ENCODE data around the gene RFESD. TPM values are rescaled to one million over a fixed set of nuclear protein-coding genes. Genes with fewer than 3 reads are reported as not detected.

The RFESD gene
- total RNA-seq, 1 donor from 2014 or later = 1.7 TPM

DNA sequence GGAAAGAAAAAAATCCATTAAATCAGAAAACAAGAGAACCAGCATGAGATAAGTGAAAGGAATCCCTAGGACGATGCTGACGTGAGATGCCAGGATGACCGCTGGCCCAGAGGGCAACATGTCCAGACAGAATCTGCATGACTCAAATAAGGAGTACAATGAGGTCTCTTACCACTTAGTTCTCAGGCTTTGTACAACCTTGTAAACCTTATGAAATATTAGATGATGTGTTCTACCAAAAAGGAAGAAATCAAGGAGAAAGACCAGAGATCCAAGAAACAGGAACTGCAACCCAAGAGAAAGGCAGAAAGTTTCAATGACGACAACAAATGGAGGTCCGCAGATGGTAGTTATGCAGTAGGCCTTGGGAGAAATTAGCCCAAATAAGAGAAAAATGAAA, 29.5 kb upstream of the RFESD start:
- TF ChIP-seq, protein P1, sequence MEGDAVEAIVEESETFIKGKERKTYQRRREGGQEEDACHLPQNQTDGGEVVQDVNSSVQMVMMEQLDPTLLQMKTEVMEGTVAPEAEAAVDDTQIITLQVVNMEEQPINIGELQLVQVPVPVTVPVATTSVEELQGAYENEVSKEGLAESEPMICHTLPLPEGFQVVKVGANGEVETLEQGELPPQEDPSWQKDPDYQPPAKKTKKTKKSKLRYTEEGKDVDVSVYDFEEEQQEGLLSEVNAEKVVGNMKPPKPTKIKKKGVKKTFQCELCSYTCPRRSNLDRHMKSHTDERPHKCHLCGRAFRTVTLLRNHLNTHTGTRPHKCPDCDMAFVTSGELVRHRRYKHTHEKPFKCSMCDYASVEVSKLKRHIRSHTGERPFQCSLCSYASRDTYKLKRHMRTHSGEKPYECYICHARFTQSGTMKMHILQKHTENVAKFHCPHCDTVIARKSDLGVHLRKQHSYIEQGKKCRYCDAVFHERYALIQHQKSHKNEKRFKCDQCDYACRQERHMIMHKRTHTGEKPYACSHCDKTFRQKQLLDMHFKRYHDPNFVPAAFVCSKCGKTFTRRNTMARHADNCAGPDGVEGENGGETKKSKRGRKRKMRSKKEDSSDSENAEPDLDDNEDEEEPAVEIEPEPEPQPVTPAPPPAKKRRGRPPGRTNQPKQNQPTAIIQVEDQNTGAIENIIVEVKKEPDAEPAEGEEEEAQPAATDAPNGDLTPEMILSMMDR (IDR thresholded peaks at IDR 0.05) = no peak
- H3K27ac Mint-ChIP-seq (ENCODE audit: unreplicated experiment) = no peak overlapping the region
- peaks cover 7% of the 10 kb centered on the region for H3K9me3 Mint-ChIP-seq (ENCODE audit: unreplicated experiment)
- DNase-seq (ENCODE audit: extremely low spot score, unreplicated experiment) = no peak
- H3K27me3 Mint-ChIP-seq (ENCODE audit: unreplicated experiment) = no peaks in the 10 kb centered on the region
- H3K4me1 Mint-ChIP-seq (ENCODE audit: unreplicated experiment) = peaks cover 16% of the 10 kb centered on the region
- no peaks in the 10 kb centered on the region for H3K36me3 Mint-ChIP-seq (ENCODE audit: unreplicated experiment)
- H3K4me3 Mint-ChIP-seq (ENCODE audit: unreplicated experiment) = no peak overlapping the region

GRCh38 chr5:95619096-95619495, 27.5 kb upstream of the RFESD start:
- peaks cover under 1% of the 10 kb centered on the region for H3K9me3 Mint-ChIP-seq (ENCODE audit: unreplicated experiment)
- TF ChIP-seq, protein P1 (IDR thresholded peaks at IDR 0.05) = no peak
- no peaks in the 10 kb centered on the region for H3K36me3 Mint-ChIP-seq (ENCODE audit: unreplicated experiment)
- peak overlapping the region; percentile 75 for H3K4me3 Mint-ChIP-seq (ENCODE audit: unreplicated experiment)
- H3K27ac Mint-ChIP-seq (ENCODE audit: unreplicated experiment) = no peak overlapping the region
- H3K4me1 Mint-ChIP-seq (ENCODE audit: unreplicated experiment) = peaks cover 16% of the 10 kb centered on the region
- no peaks in the 10 kb centered on the region for H3K27me3 Mint-ChIP-seq (ENCODE audit: unreplicated experiment)
- DNase-seq (ENCODE audit: extremely low spot score, unreplicated experiment) = no peak

DNA sequence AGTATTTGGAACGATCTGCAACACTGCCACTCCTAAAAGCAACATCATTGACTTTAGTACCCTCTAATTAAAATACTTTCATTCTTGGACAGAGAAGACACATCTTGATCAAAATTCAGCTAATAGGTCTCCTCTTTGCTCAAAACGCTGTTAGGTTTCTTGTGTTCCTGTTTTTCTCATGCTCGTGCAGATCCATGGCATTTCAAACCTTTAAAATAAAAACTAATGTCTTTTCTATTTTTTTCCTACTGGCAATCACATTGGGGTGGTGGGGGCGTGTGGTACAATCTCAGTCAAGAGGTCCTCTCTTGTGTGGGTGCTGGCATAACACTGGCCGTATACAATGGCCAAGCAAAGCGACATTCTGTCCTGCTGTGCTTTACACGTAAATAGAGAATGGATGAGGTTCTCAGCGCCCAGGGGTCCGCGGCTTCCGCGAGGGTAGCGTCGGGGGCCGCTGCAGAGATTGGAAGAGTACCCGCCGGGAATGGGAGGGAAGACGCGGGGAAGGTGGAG, 27.0 kb upstream of the RFESD start:
- Mint-ChIP-seq H3K4me3 (ENCODE audit: unreplicated experiment) (peak overlapping the region; percentile 75), H3K9me3 (ENCODE audit: unreplicated experiment) (peaks cover 5% of the 10 kb centered on the region), H3K27me3 (ENCODE audit: unreplicated experiment) (no peaks in the 10 kb centered on the region), H3K4me1 (ENCODE audit: unreplicated experiment) (peaks cover 16% of the 10 kb centered on the region), H3K36me3 (ENCODE audit: unreplicated experiment) (no peaks in the 10 kb centered on the region), H3K27ac (ENCODE audit: unreplicated experiment) (no peak overlapping the region)
- TF ChIP-seq, protein P1 (IDR thresholded peaks at IDR 0.05) = no peak
- DNase-seq (ENCODE audit: extremely low spot score, unreplicated experiment) = no peak

DNA sequence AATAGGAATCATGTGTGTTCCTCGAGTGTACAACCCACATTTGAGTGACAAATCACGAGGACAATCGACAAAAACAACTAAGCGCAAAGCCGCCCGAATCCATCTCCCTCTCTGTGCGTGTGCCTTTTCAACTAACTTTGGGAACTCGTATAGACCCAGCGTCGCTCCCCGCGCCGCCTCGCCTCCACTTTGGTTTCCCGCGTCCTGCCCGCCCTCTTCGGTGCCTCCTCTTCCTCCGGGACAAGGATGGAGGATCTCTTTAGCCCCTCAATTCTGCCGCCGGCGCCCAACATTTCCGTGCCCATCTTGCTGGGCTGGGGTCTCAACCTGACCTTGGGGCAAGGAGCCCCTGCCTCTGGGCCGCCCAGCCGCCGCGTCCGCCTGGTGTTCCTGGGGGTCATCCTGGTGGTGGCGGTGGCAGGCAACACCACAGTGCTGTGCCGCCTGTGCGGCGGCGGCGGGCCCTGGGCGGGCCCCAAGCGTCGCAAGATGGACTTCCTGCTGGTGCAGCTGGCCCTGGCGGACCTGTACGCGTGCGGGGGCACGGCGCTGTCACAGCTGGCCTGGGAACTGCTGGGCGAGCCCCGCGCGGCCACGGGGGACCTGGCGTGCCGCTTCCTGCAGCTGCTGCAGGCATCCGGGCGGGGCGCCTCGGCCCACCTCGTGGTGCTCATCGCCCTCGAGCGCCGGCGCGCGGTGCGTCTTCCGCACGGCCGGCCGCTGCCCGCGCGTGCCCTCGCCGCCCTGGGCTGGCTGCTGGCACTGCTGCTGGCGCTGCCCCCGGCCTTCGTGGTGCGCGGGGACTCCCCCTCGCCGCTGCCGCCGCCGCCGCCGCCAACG, 26.3 kb upstream of the RFESD start, which contains the start of gene GPR150:
Gene GPR150 (plus strand): TSS at position 58 of the 840 bp plus-strand sequence. CDS start 189 bp downstream, at position 247.
- no peaks in the 10 kb centered on the region for H3K36me3 Mint-ChIP-seq (ENCODE audit: unreplicated experiment)
- H3K4me1 Mint-ChIP-seq (ENCODE audit: unreplicated experiment) = peaks cover 16% of the 10 kb centered on the region
- peak; percentile 85 for DNase-seq (ENCODE audit: extremely low spot score, unreplicated experiment)
- H3K4me3 Mint-ChIP-seq (ENCODE audit: unreplicated experiment) = peak within 1 kb of the TSS; percentile 75
- H3K27ac Mint-ChIP-seq (ENCODE audit: unreplicated experiment) = no peak within 1 kb of the TSS
- H3K9me3 Mint-ChIP-seq (ENCODE audit: unreplicated experiment) = peaks cover 5% of the 10 kb centered on the region
- TF ChIP-seq, protein P1 (IDR thresholded peaks at IDR 0.05) = no peak
- no peaks in the 10 kb centered on the region for H3K27me3 Mint-ChIP-seq (ENCODE audit: unreplicated experiment)

Data from osteocyte (in vitro differentiated cells).